ENCODE data around the gene SH3PXD2A.
"Not testable (repeated sequence)": the region's sequence is repeated elsewhere in the genome, so short reads cannot be mapped to it uniquely, and the experiment has no call there.

SH3PXD2A gene

DNA sequence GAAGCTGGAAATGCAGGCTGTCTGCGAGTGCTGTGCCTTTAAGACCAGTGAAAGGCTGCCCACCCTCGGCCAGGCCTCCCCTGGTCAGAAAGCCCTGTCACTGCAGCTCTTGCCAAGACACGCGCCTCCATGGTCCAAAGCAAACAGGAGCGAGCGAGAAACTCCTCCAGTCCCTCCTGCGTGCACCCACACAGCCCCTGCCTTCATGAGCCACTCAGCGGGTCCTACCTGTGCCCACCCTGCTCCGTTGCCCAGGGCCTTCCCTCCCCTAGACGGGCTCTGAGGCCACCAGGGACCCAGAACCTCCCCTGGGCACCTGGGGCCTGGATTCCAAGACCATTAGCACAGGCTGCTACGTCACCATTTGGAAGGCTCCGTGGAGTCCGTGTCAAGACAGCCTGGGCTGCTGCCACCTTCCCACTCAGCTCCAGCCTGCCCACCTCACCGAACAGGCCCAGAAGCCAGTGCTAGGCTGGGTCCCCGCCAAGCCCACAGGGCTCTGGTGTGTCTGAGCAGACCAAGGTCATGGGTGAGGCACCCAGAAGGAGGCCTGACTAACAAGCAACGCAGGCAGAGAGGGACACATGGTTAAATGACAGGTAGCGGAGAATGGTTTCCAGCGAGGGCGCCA is 217.3 kb downstream of the SH3PXD2A start:
- peak; percentile 86 for DNase-seq (ENCODE audit: low read depth)
- no peak overlapping the region for H3K4me3 ChIP-seq (ENCODE audit: low read depth, low read length)
- in situ Hi-C loops (cut with HindIII; ENCODE audit: low sequenced_read_pairs): no loop called here
- TF ChIP-seq, protein P1, sequence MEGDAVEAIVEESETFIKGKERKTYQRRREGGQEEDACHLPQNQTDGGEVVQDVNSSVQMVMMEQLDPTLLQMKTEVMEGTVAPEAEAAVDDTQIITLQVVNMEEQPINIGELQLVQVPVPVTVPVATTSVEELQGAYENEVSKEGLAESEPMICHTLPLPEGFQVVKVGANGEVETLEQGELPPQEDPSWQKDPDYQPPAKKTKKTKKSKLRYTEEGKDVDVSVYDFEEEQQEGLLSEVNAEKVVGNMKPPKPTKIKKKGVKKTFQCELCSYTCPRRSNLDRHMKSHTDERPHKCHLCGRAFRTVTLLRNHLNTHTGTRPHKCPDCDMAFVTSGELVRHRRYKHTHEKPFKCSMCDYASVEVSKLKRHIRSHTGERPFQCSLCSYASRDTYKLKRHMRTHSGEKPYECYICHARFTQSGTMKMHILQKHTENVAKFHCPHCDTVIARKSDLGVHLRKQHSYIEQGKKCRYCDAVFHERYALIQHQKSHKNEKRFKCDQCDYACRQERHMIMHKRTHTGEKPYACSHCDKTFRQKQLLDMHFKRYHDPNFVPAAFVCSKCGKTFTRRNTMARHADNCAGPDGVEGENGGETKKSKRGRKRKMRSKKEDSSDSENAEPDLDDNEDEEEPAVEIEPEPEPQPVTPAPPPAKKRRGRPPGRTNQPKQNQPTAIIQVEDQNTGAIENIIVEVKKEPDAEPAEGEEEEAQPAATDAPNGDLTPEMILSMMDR (IDR thresholded peaks at IDR 0.05; ENCODE audit: low read depth, low read length, missing control alignments): peak; percentile 6

DNA sequence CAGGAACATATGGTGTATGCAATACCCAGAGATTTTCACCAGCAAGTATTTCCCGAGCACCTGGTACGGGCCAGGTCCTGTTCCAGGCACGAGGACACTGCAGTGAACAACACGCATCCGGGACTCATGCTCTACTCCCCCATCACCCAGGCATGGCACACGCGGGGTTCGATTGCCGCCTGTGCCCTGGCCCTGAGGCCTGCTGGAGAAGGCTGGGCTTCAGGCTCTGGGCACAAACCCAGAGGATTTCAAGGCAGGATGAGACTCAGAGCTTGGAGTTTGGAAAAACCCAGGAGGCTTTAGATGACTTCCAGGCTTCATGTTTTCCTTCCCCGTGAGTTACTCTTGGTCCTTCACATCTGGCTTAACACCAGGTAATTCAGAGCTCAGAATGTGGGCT is 218.4 kb downstream of the SH3PXD2A start:
- TF ChIP-seq, protein P1 (IDR thresholded peaks at IDR 0.05; ENCODE audit: low read depth, low read length, missing control alignments): no peak
- in situ Hi-C loops (cut with HindIII; ENCODE audit: low sequenced_read_pairs): no loop called here
- no peak overlapping the region for H3K4me3 ChIP-seq (ENCODE audit: low read depth, low read length)
- no peak for DNase-seq (ENCODE audit: low read depth)

GRCh38 chr10:103636492-103636891 is 218.9 kb downstream of the SH3PXD2A start:
- no peak overlapping the region for H3K4me3 ChIP-seq (ENCODE audit: low read depth, low read length)
- no peak for DNase-seq (ENCODE audit: low read depth)
- TF ChIP-seq, protein P1 (IDR thresholded peaks at IDR 0.05; ENCODE audit: low read depth, low read length, missing control alignments): no peak
- in situ Hi-C loops (cut with HindIII; ENCODE audit: low sequenced_read_pairs): no loop called here

DNA sequence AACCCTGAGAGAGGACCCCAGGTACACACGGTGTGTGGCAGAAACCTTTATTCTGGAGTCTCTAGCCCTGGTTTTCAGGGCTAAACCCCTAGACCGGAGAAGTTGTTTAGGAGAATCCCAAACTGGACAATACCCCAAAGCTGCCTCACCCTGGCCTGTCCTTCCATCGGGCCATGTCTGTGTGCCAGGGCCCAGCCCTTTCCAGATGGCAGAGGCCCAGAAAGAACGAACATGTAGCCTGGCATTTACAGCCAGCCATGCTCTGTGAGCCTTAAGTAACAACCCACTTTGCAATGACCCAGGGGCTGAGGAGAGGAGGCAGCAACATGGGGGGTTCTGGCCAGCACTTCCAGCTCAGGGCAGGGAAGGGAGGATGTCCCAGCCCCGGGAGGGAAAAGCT is 219.8 kb downstream of the SH3PXD2A start:
- DNase-seq (ENCODE audit: low read depth): no peak
- H3K4me3 ChIP-seq (ENCODE audit: low read depth, low read length): no peak overlapping the region
- TF ChIP-seq, protein P1 (IDR thresholded peaks at IDR 0.05; ENCODE audit: low read depth, low read length, missing control alignments): no peak
- in situ Hi-C loops (cut with HindIII; ENCODE audit: low sequenced_read_pairs): no loop called here

DNA sequence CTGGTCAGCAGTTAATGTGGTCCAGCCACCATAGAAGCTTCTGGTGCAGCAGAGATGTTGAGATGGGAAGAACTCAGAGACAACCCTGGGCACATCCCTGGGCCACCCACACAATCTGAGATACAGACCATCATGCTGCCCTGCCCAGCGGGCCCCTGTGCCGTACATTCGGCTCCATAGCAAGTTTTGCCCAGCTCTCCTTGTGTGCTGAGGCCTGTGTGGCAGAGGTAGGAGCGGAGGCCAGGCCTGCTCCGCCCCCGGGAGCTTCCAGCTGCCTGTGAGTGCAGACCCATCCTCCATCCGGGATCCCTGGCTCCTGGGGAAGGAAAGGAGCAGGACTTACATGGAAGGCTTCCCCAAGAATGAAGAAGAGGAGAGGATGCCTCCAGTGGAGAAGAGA is 221.5 kb downstream of the SH3PXD2A start:
- DNase-seq (ENCODE audit: low read depth): no peak
- H3K4me3 ChIP-seq (ENCODE audit: low read depth, low read length): no peak overlapping the region
- TF ChIP-seq, protein P1 (IDR thresholded peaks at IDR 0.05; ENCODE audit: low read depth, low read length, missing control alignments): no peak
- in situ Hi-C loops (cut with HindIII; ENCODE audit: low sequenced_read_pairs): no loop called here

GRCh38 chr10:103632871-103633270 is 222.5 kb downstream of the SH3PXD2A start:
- DNase-seq (ENCODE audit: low read depth); H3K4me3 ChIP-seq (ENCODE audit: low read depth, low read length); in situ Hi-C loops (cut with HindIII; ENCODE audit: low sequenced_read_pairs): not testable (repeated sequence)

GRCh38 chr10:103632247-103632642 is 223.1 kb downstream of the SH3PXD2A start:
- in situ Hi-C loops (cut with HindIII; ENCODE audit: low sequenced_read_pairs): no loop called here
- no peak overlapping the region for H3K4me3 ChIP-seq (ENCODE audit: low read depth, low read length)
- DNase-seq (ENCODE audit: low read depth): no peak
- TF ChIP-seq, protein P1 (IDR thresholded peaks at IDR 0.05; ENCODE audit: low read depth, low read length, missing control alignments): no peak

Measured in astrocyte of the cerebellum (primary cell).